Subcutaneous abdominal adipose tissue (tissue), 5 donors: ENCODE data around the gene VTA1.

Experiments
- H3K27ac ChIP-seq: one replicate; pipeline ENCODE4 v1.7.0; 2013; ENCODE audit warnings: low read depth, mild to moderate bottlenecking, inconsistent platforms, low read length, moderate library complexity
- H3K27me3 ChIP-seq, 5 donors: one replicate each; pipeline ENCODE4 v1.7.0; 2013; ENCODE audit warnings: low read length in 5 of 5, inconsistent platforms in 1 of 5; ENCODE audit not compliant: control insufficient read depth in 5 of 5, insufficient read depth in 4 of 5
- H3K36me3 ChIP-seq, 5 donors: one replicate each; pipeline ENCODE4 v1.7.0; 2013; ENCODE audit warnings: low read length in 5 of 5; ENCODE audit not compliant: control insufficient read depth in 5 of 5, insufficient read depth in 5 of 5
- H3K4me1 ChIP-seq, 5 donors: one replicate each; pipeline ENCODE4 v1.7.0; 2013; ENCODE audit warnings: low read length in 5 of 5, mild to moderate bottlenecking in 3 of 5, moderate library complexity in 1 of 5; ENCODE audit not compliant: control insufficient read depth in 5 of 5, insufficient read depth in 5 of 5
- H3K4me3 ChIP-seq, 5 donors: one replicate each; pipeline ENCODE4 v1.7.0; 2013; ENCODE audit warnings: low read length in 5 of 5, low read depth in 1 of 5
- H3K9ac ChIP-seq, 5 donors: one replicate each; pipeline ENCODE4 v1.7.0; 2013; ENCODE audit warnings: low read length in 5 of 5, mild to moderate bottlenecking in 4 of 5, moderate library complexity in 3 of 5
- H3K9me3 ChIP-seq, 5 donors: one replicate each; pipeline ENCODE4 v1.7.0; 2013; ENCODE audit warnings: low read length in 5 of 5; ENCODE audit not compliant: control insufficient read depth in 5 of 5
- donor health status: healthy.
- donor health status: healthy.
- donor health status: healthy.
- donor health status: healthy.
- donor health status: healthy.

Gene VTA1

DNA sequence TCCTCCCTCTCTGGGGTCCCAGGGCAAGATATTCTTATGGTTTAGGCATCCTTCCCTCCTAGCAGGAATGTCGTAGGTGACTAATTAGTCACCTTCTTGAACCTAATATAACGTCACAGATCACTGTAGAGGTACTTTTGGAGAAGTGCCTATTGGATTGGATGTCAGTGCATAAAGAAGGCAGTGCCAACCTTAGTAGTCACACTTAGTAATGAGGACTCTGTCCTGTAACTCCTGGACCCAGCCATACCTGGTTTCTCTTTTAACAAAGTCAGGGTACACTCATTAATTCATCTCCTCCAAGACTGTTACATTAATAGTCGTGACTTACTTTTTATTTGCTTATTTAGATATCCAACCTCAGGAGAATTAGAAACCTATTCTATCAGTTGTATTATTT lies 20.0 kb downstream of the VTA1 start:
- Histone ChIP-seq H3K36me3 (peaks cover 14 to 29% (median 22%) of the 10 kb centered on the region in 5 donors), H3K4me3 (no peak overlapping the region), H3K27ac (no peak overlapping the region), H3K27me3 (no peaks in the 10 kb centered on the region), H3K4me1 (peaks cover 0 to 12% (median 6%) of the 10 kb centered on the region in 5 donors), H3K9ac (no peak overlapping the region), H3K9me3 (no peaks in the 10 kb centered on the region)

DNA sequence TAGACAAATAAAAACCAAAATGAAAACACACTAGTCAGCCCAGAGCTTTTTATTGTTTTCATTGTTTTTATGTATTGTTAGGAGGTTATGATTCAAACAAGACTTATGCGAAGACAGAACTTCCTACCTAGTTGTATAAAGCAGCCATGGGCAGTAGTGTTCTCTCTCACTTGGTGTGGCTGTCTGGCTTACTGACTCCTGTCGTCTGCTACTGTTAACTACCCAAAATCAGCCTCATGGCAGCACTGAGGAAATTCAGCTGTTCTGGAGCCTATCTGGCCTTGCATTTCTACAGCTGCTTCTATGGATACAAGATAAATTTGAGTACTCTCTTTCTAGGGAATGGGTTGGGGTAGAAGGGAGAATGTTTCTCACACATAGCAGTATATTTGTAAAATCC lies 20.4 kb downstream of the VTA1 start:
- H3K9me3 ChIP-seq = no peaks in the 10 kb centered on the region
- H3K36me3 ChIP-seq = peaks cover 17 to 31% (median 25%) of the 10 kb centered on the region in 5 donors
- peaks cover 0 to 12% (median 6%) of the 10 kb centered on the region in 5 donors for H3K4me1 ChIP-seq
- no peaks in the 10 kb centered on the region for H3K27me3 ChIP-seq
- no peak overlapping the region for H3K9ac ChIP-seq
- H3K27ac ChIP-seq = no peak overlapping the region
- no peak overlapping the region for H3K4me3 ChIP-seq

DNA sequence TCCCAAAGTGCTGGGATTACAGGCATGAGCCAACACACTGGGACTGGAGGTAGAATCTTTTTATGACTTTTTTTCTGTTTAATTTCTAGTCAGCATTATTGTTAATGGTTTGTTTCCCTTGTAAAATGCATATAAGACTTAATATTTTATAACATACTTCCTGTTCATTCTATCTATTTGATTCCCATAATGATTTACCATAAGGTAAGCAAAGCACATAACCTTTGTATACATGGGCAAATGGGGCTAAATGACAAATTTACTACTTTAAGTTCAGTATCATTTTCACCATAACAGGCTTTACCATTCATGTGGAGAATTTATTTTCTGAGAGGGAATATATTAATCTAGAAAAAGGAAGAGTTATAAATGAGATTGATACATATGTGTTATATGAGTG lies 24.3 kb downstream of the VTA1 start:
- H3K4me3 ChIP-seq = no peak overlapping the region
- no peak overlapping the region for H3K9ac ChIP-seq
- H3K9me3 ChIP-seq = no peaks in the 10 kb centered on the region

DNA sequence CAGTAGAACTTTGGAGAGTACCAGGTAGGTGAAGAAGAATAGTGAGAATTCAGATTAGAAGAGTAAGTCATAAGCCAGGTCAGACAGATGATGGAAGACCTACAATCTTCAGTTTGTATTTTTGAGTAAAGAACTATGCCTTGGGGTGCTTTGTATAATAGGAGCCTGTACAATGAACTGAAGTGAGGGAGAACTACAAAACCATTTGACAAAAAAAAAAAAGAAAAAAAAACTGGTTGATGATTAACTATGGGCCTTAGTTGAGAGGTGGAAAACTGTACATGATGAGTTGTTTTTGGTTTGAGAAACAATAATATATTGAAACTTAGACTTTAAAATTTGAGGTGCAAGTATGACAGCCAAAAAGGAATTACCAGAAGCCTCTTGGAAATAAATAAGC lies 25.7 kb downstream of the VTA1 start:
- Histone ChIP-seq H3K36me3 (peaks cover 26 to 45% (median 37%) of the 10 kb centered on the region in 5 donors), H3K4me3 (no peak overlapping the region), H3K9ac (no peak overlapping the region), H3K9me3 (no peaks in the 10 kb centered on the region), H3K4me1 (no peaks in the 10 kb centered on the region), H3K27ac (no peak overlapping the region), H3K27me3 (no peaks in the 10 kb centered on the region)

More for the DNA sequence above, 24.3 kb downstream of the VTA1 start:
- Histone ChIP-seq H3K27ac (no peak overlapping the region), H3K4me1 (no peaks in the 10 kb centered on the region), H3K36me3 (peaks cover 31 to 51% (median 47%) of the 10 kb centered on the region in 5 donors), H3K27me3 (no peaks in the 10 kb centered on the region)

DNA sequence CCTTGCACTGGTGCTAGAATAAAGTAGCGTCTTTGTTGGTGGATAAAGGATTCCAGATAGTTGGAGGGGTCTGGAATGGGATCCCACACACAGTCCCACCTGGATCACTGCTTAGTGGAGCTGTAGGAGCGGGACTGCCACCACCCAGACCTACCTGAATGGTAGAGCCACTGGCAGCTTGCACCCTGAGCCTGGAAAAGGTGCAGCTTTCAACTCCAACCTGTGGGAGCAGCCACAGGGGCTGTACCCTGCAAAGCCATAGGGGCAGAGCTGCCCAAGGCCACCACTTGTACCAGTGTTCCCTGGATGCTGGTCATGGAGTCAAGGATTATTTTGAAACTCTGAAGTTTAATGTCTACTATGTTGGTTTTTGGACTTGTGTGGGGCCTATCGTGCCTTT lies 26.9 kb downstream of the VTA1 start:
- Histone ChIP-seq H3K27ac (no peak overlapping the region), H3K9ac (no peak overlapping the region), H3K4me1 (no peaks in the 10 kb centered on the region), H3K4me3 (no peak overlapping the region), H3K9me3 (peaks cover 0 to 5% (median 0%) of the 10 kb centered on the region in 5 donors), H3K36me3 (peaks cover 26 to 49% (median 44%) of the 10 kb centered on the region in 5 donors), H3K27me3 (no peaks in the 10 kb centered on the region)

DNA sequence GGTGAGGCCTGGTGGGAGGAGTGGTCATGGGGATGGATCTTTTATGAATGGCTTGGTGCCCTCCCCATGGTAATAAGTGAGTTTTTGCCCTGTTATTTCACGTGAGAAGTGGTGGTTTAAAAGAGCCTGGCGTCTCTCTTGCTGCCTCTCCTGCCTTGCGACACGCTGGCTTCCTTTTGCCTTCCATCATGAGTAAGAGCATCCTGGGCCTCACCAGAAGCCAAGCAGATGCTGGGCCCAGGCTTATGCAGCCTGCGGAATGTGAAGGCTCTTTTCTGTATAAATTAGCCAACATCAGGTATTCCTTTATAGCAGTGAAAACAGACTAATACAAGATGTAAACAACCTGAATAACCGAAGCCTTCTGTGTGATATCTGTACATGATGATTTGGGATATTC lies 27.6 kb downstream of the VTA1 start:
- peaks cover 26 to 51% (median 44%) of the 10 kb centered on the region in 5 donors for H3K36me3 ChIP-seq
- peaks cover 0 to 5% (median 0%) of the 10 kb centered on the region in 5 donors for H3K9me3 ChIP-seq
- no peak overlapping the region for H3K27ac ChIP-seq

DNA sequence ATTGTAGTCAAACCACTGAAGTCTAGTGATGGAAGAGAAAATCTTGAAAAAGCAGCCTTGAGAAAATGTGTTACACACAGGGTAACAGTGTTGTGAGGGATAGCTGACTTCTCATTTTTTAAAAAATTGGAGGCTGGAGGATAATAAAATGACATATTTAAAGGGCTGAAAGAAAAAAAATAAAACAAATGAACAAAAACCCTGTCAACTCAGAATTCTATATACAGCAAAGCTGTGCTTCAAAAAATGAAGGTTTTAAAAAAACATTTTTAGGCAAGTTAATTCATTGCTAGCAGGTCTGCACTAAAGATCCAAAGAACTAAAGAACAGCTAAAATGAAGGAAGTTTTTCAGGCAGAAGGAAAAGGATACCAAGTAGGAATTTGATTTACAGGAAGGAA lies 31.1 kb downstream of the VTA1 start:
- Histone ChIP-seq H3K27me3 (no peaks in the 10 kb centered on the region), H3K36me3 (peaks cover 12 to 39% (median 29%) of the 10 kb centered on the region in 5 donors), H3K4me3 (no peak overlapping the region), H3K4me1 (peaks cover 0 to 4% (median 0%) of the 10 kb centered on the region in 5 donors), H3K9ac (no peak overlapping the region), H3K9me3 (peaks cover 0 to 5% (median 0%) of the 10 kb centered on the region in 5 donors), H3K27ac (no peak overlapping the region)

More for the DNA sequence above, 27.6 kb downstream of the VTA1 start:
- Histone ChIP-seq H3K4me3 (no peak overlapping the region), H3K4me1 (no peaks in the 10 kb centered on the region), H3K27me3 (no peaks in the 10 kb centered on the region), H3K9ac (no peak overlapping the region)

DNA sequence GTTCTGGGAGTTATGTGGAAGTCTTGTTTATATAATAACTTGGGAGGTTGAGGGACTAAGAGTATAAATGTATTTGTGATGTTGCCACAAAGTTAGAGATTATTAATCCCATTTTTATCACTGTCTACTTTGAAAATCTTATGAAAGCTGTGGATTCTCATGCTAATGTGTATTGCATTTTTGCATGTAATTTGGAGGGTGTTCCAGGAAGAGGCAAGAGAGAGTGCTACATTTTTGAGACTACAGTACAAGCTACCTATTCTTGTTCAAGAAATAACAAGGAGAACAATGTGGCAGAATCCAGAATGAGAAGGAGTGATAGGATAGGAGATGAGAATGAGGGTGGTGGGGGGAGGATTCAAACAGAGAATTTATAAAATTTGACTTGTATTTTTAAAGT lies 34.9 kb downstream of the VTA1 start:
- H3K4me3 ChIP-seq = no peak overlapping the region
- H3K27me3 ChIP-seq = no peaks in the 10 kb centered on the region
- H3K4me1 ChIP-seq = peaks cover 0 to 10% (median 0%) of the 10 kb centered on the region in 5 donors
- H3K27ac ChIP-seq = no peak overlapping the region
- H3K36me3 ChIP-seq = peaks cover 0 to 30% (median 10%) of the 10 kb centered on the region in 5 donors
- peaks cover 0 to 5% (median 0%) of the 10 kb centered on the region in 5 donors for H3K9me3 ChIP-seq
- no peak overlapping the region for H3K9ac ChIP-seq

DNA sequence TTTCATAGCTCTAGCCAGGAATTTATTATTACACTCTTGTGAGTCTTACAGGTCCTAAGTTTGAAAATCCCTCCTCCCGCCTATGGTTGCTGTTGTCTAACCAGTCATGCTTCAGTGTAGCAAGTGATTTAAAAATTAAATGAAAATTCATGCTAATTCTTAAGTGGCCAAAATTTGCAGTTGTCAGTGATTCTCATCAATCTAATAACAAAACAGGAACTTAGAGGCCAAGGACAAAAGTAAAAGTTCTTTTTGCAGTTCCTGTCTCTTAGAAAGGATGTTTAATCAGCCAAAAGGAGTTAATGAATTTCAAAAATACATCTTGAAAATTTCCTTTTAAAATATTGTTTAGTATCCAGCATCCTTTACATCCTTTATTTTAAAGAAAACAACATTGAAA lies 36.3 kb downstream of the VTA1 start:
- no peaks in the 10 kb centered on the region for H3K27me3 ChIP-seq
- peaks cover 0 to 17% (median 4%) of the 10 kb centered on the region in 5 donors for H3K36me3 ChIP-seq
- no peak overlapping the region for H3K9ac ChIP-seq
- H3K4me3 ChIP-seq = no peak overlapping the region
- no peak overlapping the region for H3K27ac ChIP-seq
- H3K9me3 ChIP-seq = peaks cover 0 to under 1% (median 0%) of the 10 kb centered on the region in 5 donors
- H3K4me1 ChIP-seq = peaks cover 0 to 10% (median 0%) of the 10 kb centered on the region in 5 donors

DNA sequence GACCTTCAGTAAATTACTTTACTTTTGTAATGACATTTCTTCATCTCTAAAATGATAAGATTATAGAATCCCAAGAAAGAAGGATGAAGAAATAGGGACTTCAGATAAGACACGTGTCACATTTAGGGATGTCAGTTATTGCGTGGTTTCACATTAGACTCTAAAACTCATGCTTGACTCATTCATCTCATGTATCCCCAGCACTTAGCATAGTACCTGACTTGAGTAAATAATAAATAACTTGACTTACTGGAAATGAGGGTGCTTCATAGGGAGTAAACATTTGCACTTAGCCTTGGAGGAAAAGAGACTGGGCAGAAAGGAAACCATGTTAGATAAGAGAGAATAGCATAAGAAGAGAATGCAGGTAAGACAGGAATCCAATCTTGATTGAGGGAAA lies 37.2 kb downstream of the VTA1 start:
- Histone ChIP-seq H3K4me3 (no peak overlapping the region), H3K27me3 (no peaks in the 10 kb centered on the region), H3K9me3 (no peaks in the 10 kb centered on the region), H3K4me1 (peaks cover 0 to 10% (median 0%) of the 10 kb centered on the region in 5 donors), H3K36me3 (peaks cover 0 to 9% (median 4%) of the 10 kb centered on the region in 5 donors), H3K9ac (no peak overlapping the region), H3K27ac (no peak overlapping the region)
